ENCODE measurements around the gene ABCG1.

- TF ChIP-seq CTCF (IDR thresholded peaks at IDR 0.05 in 4 of 5, conservative IDR thresholded peaks at IDR 0.05 in 1 of 5), result no peak
- TF ChIP-seq POLR2A (IDR thresholded peaks at IDR 0.05), result no peak
Measured at GRCh38 chr21:42208801-42209490, 10.0 kb upstream of the ABCG1 start.
